LoVo (cell line): ENCODE results near the gene GABRP.
"Not testable (repeated sequence)": the region's sequence is repeated elsewhere in the genome, so short reads cannot be mapped to it uniquely, and the experiment has no call there.

Source experiments
- DNase-seq: peaks from one replicate; pipeline ENCODE4 v3.0.0-alpha.2; 2016; ENCODE audit warnings: low spot score

The GABRP gene

DNA sequence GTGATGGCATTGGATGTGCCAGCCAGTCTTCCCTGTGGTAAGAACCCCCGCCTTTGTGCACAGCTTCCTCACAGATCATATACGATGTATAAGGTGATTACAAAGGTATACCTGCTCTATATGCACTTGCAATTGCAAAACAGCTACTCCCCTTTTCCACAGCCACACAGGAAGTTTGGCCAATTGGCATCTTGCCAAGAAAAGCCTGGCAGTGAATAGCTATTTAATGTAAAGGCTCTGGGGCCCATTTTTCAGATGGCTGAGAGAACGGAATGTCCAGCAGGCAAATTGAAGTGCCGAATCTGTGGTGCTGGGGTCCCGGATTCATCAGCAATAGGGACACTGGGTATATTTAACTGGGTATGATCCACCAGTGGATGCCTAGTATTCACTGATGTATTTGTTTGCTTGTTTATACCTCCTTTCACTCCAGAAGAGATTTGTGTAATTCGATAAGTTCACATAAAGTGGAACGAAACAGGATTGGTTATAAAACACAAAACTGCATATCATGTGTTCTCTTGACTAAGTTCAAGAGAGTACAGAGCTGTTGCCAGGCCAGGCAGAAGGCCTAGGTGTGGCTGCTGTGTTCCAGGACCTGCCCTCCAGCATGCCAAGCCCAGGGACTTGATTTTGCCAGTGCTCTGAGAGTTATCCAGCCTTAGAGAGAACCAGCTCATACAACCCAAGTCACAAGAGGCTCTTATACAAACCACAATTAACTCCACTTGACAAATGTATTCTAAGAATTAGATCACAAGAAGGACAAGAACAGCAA, 27.7 kb upstream of the GABRP start:
- peak; percentile 37 for DNase-seq

DNA sequence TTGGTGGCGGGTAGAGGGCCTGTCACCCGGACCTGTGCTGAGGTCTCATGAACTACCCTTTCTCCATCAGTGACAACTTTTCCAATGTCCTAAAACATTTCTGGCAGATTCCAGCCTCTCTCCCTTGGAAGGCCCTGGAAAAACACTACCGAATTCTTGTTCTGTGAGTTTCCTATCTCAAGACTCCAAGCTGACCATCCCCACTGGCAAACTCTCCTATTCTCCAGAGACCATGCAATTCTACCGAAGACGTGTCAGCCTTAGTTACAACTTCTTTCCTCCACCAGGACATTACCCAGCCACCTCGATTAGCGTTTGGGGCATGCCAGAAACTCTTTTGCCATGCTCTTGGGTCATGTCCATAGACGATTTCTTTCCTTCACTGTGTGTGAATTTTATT, 26.8 kb upstream of the GABRP start:
- no peak for DNase-seq

DNA sequence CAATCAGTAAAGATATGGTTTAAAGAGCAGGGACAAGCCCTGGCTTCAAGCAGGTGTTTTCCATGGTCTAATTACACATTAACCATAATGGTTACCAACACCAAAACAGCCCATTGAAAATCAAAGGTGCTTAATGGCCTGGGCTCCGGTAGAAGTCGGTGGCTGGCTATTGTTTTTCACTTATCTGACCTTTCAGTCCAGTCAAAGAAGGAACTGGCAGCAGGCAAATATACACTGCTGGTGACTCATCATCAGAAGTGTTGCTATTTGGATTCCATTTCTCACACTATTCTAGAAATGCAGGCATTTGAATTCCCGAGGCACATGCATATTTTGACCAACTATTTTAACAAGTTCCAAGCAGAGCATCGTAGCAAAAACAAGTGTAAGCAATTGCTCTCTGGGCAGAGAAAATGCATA, 26.3 kb upstream of the GABRP start:
- no peak for DNase-seq

DNA sequence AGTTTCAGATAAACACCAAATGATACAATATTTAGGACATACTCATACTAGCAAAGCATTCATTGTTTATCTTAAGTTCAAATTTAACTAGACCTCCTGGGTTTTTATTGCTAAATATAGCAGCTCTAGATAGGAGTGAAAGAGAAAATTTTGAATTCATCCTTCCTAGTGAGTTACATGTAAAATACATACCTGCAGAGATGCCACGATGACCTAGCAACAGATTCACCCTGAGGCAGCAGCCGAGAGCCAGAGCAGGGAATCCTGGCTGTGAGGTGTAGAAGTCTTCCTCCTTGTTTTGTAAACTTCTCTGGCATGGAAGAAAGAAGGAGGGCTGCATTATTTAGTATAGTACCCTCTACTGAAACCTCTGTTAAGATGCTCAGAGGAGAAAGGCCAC, 25.9 kb upstream of the GABRP start:
- no peak for DNase-seq

DNA sequence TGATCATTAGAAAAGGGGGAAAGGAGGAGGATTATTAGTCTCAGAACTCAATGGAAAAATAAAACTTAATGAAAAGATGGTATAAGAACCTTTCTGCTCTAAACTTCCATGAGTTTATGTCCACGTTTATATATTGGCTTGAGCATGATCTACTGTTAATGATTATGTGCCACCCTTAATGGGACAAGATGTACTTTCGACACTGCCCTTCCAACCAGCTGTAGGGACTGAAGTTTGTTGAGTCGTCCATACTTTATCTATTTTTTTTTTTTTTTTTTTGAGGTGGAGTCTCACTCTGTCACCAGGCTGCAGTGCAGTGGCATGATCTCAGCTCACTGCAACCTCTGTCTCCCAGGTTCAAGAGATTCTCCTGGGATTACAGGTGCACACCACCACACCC, 25.0 kb upstream of the GABRP start:
- DNase-seq, result no peak

DNA sequence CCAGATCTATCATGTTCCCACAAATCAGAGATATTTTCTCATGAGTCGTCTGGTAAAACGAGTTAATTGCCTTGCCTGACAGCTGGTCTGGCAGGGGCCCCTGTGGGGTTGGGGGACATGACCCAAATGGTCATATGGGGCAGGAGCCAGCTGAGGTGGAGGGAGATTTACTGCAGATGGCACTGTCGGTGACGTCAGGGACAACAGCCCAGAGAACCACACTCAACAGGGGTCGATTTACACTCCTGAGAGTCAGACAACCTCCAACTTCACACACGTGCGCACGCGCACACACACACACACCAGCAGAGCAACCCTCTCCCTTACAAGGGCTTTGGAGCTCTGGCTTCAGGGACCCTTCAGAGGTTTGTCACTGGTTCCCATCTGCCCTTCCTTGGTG, 23.4 kb upstream of the GABRP start:
- DNase-seq, result no peak

DNA sequence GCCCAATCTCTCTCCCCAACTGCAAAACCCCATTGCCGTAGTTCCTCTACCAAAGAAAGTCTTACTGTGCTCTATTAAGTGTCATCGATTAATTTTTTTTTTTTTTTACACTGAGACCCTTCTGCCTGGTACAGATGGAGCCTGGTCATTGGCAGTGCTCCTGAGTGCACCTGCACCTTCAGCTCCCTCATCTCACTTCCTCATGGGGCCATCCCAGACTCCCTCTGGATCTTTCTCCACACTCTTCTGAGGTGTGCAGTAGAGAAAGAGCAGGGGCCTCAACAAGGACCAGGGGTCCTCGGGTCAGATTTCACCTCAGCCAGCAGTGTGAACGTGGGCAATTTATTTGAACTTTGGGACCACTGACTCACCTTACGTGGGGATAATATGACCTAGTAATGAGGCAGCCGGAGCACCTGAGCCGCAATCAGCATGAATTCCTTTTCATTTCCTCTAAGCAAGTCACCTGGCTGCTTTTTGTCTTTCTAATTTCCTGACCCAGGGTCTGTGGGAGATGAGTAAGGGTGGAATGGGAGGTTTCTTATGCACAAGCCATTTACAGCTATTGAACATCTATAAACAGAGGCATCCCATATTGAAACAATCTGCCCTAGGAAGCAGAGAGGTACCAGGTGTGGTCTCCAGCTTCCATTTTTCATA, 22.3 kb upstream of the GABRP start:
- DNase-seq, result no peak

DNA sequence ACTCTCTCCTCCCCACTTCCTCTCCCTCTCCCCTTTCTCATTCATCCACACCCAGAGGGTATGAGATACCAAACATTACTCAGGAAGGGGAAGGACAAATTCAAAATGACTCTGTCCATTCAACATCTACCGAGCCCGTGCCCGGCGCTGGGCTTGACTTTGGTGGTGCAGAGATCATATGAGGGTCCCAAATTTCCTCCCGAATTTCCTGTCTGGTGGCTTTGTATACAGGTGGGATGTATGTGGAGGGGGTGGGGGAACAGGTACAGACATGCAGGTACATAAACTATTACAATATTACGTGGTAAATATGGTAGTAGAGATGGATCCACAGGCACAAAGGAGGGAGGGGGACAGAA, 21.8 kb upstream of the GABRP start:
- DNase-seq, result no peak

DNA sequence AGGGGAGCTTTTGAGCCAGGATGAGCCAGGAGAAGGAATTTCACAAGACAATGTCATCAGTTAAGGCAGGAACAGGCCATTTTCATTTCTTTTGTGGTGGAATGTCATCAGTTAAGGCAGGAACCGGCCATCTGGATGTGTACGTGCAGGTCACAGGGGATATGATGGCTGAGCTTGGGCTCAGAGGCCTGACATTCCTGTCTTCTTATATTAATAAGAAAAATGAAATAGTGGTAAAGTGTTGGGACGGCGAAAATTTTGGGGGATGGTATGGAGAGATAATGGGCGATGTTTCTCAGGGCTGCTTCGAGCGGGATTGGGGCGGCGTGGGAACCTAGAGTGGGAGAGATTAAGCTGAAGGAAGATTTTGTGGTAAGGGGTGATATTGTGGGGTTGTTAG, 21.2 kb upstream of the GABRP start:
- DNase-seq, result not testable (repeated sequence)

DNA sequence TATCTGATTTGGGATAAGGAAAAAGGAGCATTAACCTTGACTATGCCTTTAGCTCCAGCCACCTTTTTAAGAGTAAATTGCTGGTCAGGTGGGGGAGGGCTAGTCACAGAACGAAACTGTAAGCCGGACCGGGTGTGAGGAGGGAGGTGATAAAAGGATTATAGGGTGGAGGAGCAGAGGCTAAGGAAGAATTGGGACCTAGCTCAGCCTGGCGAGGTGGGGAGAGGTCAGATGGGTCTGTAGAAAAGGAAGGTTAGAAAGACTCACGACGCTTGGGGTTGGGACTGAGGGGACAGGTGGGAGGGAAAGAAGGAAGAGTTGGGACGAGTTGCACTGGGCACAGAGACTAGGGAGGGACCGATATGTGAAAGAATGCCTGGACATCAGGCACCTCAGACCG, 17.7 kb upstream of the GABRP start:
- DNase-seq, result not testable (repeated sequence)

DNA sequence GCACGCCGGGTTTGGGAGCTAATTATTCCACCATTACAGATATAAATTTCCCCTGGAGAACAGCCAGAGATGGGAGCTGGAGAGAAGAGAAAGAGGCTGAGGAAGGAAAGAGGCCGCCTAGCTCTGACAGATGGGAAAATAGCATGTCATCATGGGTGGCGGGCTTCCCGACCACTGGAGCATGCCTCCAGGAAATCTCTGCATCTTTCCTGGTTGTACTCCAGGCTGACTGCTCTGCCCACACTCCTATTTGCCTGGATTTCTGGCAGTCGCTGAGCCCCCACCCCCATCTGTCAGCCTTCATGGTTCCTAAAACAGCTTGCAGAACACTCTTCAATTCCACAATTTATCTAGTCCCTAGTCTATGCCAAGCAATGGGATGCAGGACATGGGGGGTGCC, 14.3 kb upstream of the GABRP start:
- no peak for DNase-seq

DNA sequence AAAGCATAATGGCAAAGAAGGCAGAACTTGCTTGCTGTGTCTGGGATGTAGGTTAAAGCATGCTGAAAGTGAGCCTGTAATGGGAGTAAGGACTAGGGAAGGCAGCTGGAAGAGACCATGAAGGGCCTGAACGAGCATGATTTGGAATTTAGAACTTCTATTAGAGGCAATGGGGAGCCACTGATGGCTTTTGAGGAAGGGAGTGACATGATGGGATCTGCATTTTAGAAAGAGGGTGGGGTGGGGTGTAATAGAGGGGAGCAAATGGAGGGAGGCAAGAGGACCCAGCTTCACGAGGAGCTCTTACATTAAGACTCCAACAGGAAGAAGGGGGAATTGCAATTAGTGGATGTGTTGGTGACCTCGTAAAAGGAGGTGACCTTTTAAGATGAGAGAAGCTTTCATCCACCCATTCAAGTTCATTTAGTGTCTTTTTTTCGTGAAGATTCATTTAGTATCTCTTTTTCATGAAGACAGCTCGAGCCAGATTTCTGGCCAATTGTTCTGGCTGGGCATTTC, 13.6 kb upstream of the GABRP start:
- DNase-seq, result no peak

DNA sequence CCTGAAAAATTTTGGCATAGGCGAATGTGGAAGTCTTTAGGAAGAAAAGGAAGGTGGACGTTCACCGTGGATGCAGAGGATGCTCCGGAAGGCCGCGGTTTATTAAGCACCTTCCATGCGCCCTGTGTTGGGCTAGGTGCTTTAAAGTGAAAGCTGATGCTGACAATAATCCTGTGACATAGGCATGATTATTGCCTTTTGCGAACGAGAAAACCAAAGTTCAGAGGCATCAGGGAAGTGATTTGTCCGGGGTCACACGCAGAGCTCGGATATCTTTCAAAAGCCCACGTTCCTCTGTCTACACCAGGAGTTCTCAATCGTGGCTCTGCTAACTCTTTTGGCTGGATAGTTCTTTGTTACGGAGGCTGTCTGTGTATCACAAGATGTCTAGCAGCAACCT, 12.0 kb upstream of the GABRP start:
- no peak for DNase-seq

DNA sequence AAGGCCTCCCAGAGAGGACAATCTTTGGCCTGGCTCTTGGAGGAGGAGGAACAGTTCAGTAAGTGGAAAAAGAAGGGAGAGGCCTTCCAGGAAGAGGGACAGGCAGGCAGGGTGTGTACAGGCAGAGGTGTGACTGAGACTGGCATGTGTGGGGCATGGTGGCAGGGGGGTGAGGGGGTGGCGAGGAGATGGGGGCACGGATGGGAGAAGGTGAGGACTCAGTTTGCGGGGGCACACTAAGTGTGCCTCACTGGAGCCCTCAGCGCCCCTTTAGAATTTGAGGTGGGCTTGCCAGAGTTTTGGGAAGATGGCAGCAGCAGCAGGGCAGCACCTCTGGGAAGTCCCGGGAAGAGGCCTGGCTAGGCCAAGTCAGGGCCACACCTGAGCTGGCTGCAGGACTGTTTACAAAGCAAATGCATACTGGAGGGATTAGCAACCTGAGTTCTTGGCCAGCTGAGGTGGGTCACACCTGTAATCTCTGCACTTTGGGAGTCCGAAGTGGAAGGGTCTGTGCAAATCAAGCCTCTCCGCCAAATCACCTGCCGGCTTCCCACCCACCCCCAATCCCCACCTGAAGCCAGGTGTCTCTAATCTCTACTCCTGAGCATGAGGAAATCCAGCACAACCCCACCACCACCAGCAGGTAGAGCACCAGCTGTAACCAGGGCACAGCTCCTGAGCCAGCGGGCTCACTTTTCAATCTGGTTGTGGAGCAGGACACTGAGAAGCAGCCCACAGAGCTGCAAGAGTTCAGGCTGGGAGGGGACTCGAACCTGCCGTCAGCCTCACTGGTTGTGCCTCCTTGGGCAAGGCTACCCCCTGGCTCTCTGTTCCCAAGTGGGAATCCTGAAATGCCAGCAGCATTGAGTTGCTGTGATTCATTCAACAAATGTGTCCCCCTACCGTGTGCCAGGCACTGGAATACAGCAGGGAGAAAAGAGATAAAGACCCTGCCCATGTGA, 10.2 kb upstream of the GABRP start:
- DNase-seq, result no peak

DNA sequence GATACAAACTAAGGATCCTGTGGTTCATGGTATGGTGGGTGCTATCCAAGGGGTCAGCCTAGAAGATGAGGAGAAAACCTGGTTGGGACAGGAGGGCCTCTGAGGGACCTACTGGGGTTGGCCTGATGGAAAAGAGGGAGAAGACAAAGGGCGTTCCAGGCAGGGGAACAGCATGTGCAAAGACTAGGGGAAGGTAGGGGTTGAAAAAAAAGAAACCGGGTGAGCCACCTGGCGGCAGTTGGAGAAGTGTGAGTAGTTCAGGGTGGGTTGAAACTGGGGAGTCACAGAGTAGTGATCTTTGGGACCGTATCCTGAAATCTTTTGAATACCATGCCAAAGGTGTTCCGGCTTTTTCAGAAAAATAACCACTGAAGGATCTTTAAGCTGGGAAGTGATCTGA, 8.7 kb upstream of the GABRP start:
- DNase-seq, result no peak

DNA sequence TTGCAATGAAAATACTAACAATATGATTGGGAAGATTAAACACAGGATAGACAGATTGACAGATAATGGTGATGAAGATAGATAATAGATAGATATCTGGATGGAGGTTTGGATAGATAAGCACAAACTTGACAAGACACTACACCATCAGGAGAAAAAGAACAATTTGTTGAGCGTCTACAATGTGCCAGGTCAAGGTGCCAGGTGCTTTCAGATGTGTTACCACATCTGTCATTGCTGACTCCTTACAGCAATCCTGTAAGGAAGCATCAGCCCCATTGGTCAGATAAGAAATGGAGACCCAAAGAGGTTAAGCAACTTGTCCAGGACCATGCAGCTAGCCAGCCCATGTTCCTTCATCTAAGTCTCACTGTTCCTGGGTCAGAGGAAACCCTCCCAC, 1.6 kb upstream of the GABRP start:
- no peak for DNase-seq

DNA sequence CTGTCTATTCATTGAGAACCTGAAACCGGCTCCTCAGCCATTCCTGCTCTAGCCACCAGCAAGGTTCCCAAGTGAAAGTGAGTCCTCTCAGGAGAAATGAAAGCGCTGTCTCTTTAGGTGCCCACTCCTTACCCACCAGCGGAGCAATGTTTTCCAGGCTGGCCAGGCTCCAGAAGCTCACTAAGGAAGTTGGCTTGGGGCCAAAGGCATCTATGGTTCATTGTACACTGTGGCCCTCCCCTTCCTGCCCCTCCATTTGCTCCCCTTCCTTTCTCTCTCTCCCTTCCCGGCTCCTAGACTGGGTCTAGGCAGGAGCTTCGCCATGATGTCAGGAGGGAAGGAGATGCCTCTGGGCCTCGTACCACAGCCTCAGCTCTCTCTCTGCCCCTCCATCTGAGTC, 1.1 kb upstream of the GABRP start:
- DNase-seq, result peak; percentile 20

DNA sequence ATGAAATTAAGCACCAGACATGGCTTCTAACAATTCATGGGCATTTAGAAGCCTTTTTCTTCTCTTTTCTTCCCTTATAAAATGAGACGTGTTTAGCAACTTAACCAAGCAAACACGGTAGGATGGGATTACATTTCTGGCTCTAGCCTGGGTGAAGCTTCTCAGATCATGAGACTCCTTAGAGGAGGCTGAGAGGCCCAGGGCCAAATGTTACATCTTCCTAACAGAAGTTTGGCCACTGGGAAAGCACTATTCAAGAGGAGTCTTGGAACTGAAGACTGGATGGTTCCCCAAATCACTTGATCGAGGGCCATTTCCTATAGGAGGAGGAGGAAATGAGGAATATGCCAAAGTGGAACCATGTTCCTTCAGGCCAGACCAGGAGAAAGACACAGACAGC, 1.9 kb downstream of the GABRP start:
- no peak for DNase-seq

DNA sequence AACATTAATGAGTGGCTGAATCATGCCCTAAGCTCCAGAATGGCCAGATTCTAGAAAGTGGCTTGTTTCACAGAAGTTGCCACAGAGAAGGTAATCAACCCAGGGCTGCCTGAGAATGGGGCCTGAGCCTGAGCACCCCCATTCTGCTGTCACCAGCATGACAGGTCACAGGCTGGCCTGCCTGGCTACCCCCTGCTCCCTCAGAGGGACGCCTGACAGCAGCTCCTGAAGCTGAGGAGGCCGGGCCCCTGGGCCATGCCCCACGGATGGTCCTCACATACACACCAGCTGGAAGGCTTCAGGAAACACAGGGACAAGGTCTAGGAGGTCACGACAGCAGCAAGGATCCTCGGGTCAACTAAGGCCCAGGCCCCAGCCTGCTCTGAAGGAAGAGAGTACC, 3.7 kb downstream of the GABRP start:
- DNase-seq, result no peak

DNA sequence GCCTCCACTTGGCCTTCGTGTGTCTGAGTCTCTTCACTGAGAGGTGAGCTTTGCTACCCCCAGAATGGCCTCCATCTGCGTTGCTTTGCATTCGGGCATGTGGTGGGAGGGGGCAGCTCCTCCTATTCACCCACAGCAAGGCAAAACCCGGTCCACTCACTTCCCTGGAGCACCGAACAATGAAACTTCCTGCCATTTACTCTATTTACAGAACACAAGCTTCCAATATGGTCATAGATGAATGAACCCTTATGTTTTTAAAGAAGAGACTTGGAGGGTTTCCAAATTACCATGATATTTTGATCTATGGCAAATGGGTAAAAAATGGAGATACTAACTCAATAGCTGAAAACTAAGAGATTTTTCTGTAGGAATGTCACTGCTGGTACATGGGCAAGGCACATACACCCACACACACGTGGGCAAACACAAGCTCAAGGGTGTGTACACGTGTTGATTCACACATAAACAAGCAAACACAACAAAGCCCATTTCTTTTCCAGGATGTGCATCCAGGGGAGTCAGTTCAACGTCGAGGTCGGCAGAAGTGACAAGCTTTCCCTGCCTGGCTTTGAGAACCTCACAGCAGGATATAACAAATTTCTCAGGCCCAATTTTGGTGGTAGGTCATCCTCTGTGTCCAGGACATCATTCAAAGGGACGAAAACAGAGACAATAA, 5.2 kb downstream of the GABRP start:
- DNase-seq, result no peak

DNA sequence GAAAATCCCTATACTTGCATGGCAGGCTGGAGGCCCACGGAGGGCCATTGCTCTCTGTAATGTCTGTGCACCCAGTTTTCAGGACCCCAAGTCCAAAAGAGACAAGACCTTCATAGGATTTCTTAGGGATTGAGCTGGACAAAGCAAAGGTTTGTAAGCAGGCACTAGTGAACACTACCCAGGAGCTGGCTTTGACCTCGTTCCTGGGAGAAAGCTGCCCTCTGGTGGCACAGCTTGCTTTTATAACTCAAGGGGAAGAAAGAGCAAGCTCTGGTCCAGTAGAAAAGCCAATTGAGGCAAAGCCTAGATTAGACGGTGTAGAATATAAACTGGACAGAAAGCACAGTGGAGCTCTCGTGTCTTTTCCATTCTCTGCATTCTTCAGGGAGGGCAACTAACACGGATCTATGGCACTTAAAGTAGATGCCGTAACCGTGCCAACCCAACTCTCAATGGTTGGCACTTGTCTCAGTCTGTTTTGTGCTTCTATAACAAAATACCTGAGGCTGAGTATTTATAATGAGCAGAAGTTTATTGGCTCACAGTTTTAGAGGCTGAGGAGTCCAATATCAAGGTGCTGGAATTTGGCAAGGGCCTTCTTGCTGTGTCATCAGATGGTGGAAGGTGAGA, 7.9 kb downstream of the GABRP start:
- DNase-seq, result peak; percentile 67

DNA sequence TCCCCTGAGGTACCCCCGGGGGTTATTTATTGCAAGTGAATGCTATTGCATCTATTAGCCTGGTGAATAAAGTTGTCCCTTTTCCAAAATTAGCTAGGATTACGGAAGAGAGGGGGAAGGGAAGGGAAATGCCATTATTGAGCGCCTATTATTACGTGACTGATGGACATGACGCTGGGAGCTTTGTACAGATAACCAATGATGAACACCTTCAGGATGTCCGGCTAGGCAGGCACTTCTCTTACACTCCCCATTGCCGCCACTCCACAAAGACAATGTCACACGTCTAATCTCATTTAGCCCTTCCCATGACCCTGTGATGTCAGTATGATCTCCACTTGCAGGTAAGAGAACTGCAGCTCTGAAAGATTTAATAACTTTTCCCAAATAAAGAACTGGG, 9.4 kb downstream of the GABRP start:
- DNase-seq, result no peak
